ENCODE measurements around the gene SAP130. TPM values are rescaled to one million over a fixed set of nuclear protein-coding genes. Genes with fewer than 3 reads are reported as not detected.
"Not testable (repeated sequence)": the region's sequence is repeated elsewhere in the genome, so short reads cannot be mapped to it uniquely, and the experiment has no call there.

SAP130 gene
- total RNA-seq, 2 experiments from 2014 or later, result 36.6 to 37.5 TPM

- no peak overlapping the region for H3K27ac Mint-ChIP-seq
- no peaks in the 10 kb centered on the region for H3K36me3 Mint-ChIP-seq (ENCODE audit: low read depth)
- ChIA-PET CTCF (interaction anchor here (0.5 to 0.7 kb wide), 2 partner anchors 10 to 38 kb away, joined by 3 to 4 read pairs; no protein-coding TSS in a partner anchor), POLR2A (interaction anchor here (1.0 kb wide), 1 partner anchor 35 kb away, joined by 3 read pairs; no protein-coding TSS in a partner anchor)
- no peak for DNase-seq
- H3K4me1 Mint-ChIP-seq, result no peaks in the 10 kb centered on the region
- H3K27me3 Mint-ChIP-seq, result peaks cover 1% of the 10 kb centered on the region
- H3K4me3 Mint-ChIP-seq, result no peak overlapping the region
- no peaks in the 10 kb centered on the region for H3K9me3 Mint-ChIP-seq
These were observed 95.5 kb downstream of the SAP130 start for GRCh38 chr2:127932199-127932876.

- DNase-seq, result no peak
- peaks cover 6% of the 10 kb centered on the region for H3K27me3 Mint-ChIP-seq
- no peak overlapping the region for H3K4me3 Mint-ChIP-seq
- H3K27ac Mint-ChIP-seq, result no peak overlapping the region
- H3K9me3 Mint-ChIP-seq, result no peaks in the 10 kb centered on the region
- H3K36me3 Mint-ChIP-seq (ENCODE audit: low read depth), result no peaks in the 10 kb centered on the region
- ChIA-PET POLR2A (no interaction called here), CTCF (no interaction called here)
- H3K4me1 Mint-ChIP-seq, result no peaks in the 10 kb centered on the region
These were observed 98.4 kb downstream of the SAP130 start for GRCh38 chr2:127929449-127929848.

GRCh38 chr2:127927384-127927783 is 100.5 kb downstream of the SAP130 start:
- CTCF ChIA-PET, result no interaction called here

GRCh38 chr2:127917916-127918315 is 109.9 kb downstream of the SAP130 start:
- POLR2A ChIA-PET, result no interaction called here

More at GRCh38 chr2:127927384-127927783, 100.5 kb downstream of the SAP130 start:
- POLR2A ChIA-PET, result no interaction called here
- Mint-ChIP-seq H3K4me1 (no peaks in the 10 kb centered on the region), H3K4me3 (no peak overlapping the region), H3K36me3 (ENCODE audit: low read depth) (no peaks in the 10 kb centered on the region), H3K27ac (no peak overlapping the region), H3K27me3 (peaks cover 6% of the 10 kb centered on the region), H3K9me3 (no peaks in the 10 kb centered on the region)
- DNase-seq, result no peak

GRCh38 chr2:127913808-127914457 is 113.9 kb downstream of the SAP130 start:
- no peaks in the 10 kb centered on the region for H3K9me3 Mint-ChIP-seq
- ChIA-PET CTCF (no interaction called here), POLR2A (no interaction called here)
- no peak overlapping the region for H3K27ac Mint-ChIP-seq
- no peaks in the 10 kb centered on the region for H3K4me1 Mint-ChIP-seq
- no peak overlapping the region for H3K4me3 Mint-ChIP-seq
- no peak for DNase-seq
- no peaks in the 10 kb centered on the region for H3K36me3 Mint-ChIP-seq (ENCODE audit: low read depth)
- H3K27me3 Mint-ChIP-seq, result peaks cover under 1% of the 10 kb centered on the region

More at GRCh38 chr2:127917916-127918315, 109.9 kb downstream of the SAP130 start:
- CTCF ChIA-PET, result no interaction called here
- no peaks in the 10 kb centered on the region for H3K36me3 Mint-ChIP-seq (ENCODE audit: low read depth)
- H3K9me3 Mint-ChIP-seq, result no peaks in the 10 kb centered on the region
- H3K27ac Mint-ChIP-seq, result no peak overlapping the region
- H3K4me1 Mint-ChIP-seq, result no peaks in the 10 kb centered on the region
- H3K27me3 Mint-ChIP-seq, result peaks cover 2% of the 10 kb centered on the region
- H3K4me3 Mint-ChIP-seq, result no peak overlapping the region
- DNase-seq, result no peak

GRCh38 chr2:127911737-127912136 is 116.1 kb downstream of the SAP130 start:
- Mint-ChIP-seq H3K4me1 (no peaks in the 10 kb centered on the region), H3K27ac (no peak overlapping the region), H3K9me3 (no peaks in the 10 kb centered on the region), H3K36me3 (ENCODE audit: low read depth) (no peaks in the 10 kb centered on the region), H3K27me3 (peaks cover 4% of the 10 kb centered on the region), H3K4me3 (no peak overlapping the region)
- DNase-seq, result no peak
- ChIA-PET POLR2A (no interaction called here), CTCF (no interaction called here)

GRCh38 chr2:127910415-127910814 is 117.4 kb downstream of the SAP130 start:
- Mint-ChIP-seq H3K27me3 (peaks cover 4% of the 10 kb centered on the region), H3K36me3 (ENCODE audit: low read depth) (no peaks in the 10 kb centered on the region), H3K9me3 (no peaks in the 10 kb centered on the region), H3K27ac (no peak overlapping the region), H3K4me1 (peaks cover under 1% of the 10 kb centered on the region), H3K4me3 (no peak overlapping the region)
- POLR2A ChIA-PET, result no interaction called here
- DNase-seq, result no peak
- CTCF ChIA-PET, result no interaction called here

GRCh38 chr2:127909019-127909418 is 118.8 kb downstream of the SAP130 start:
- Mint-ChIP-seq H3K4me1 (peaks cover 2% of the 10 kb centered on the region), H3K9me3 (no peaks in the 10 kb centered on the region), H3K36me3 (ENCODE audit: low read depth) (no peaks in the 10 kb centered on the region), H3K4me3 (no peak overlapping the region), H3K27ac (no peak overlapping the region), H3K27me3 (peaks cover 4% of the 10 kb centered on the region)
- no peak for DNase-seq
- ChIA-PET CTCF (no interaction called here), POLR2A (no interaction called here)

GRCh38 chr2:127907733-127908400 is 120.0 kb downstream of the SAP130 start:
- H3K36me3 Mint-ChIP-seq (ENCODE audit: low read depth); POLR2A ChIA-PET; H3K4me3 Mint-ChIP-seq; CTCF ChIA-PET; H3K27me3 Mint-ChIP-seq; DNase-seq; H3K9me3 Mint-ChIP-seq; H3K27ac Mint-ChIP-seq; H3K4me1 Mint-ChIP-seq: not testable (repeated sequence)

- no peak for DNase-seq
- no peak overlapping the region for H3K4me3 Mint-ChIP-seq
- H3K27me3 Mint-ChIP-seq, result peaks cover 4% of the 10 kb centered on the region
- CTCF ChIA-PET, result no interaction called here
- H3K9me3 Mint-ChIP-seq, result no peaks in the 10 kb centered on the region
- peaks cover 2% of the 10 kb centered on the region for H3K4me1 Mint-ChIP-seq
- POLR2A ChIA-PET, result no interaction called here
- H3K36me3 Mint-ChIP-seq (ENCODE audit: low read depth), result no peaks in the 10 kb centered on the region
- H3K27ac Mint-ChIP-seq, result no peak overlapping the region
These were observed 121.5 kb downstream of the SAP130 start for GRCh38 chr2:127906206-127906926.

- POLR2A ChIA-PET, result no interaction called here
- Mint-ChIP-seq H3K27ac (no peak overlapping the region), H3K9me3 (no peaks in the 10 kb centered on the region)
These were observed 126.4 kb downstream of the SAP130 start for GRCh38 chr2:127901339-127902056.

GRCh38 chr2:127897531-127898211 is 130.2 kb downstream of the SAP130 start:
- DNase-seq, result no peak
- no peak overlapping the region for H3K27ac Mint-ChIP-seq
- H3K9me3 Mint-ChIP-seq, result no peaks in the 10 kb centered on the region
- H3K27me3 Mint-ChIP-seq, result peaks cover 2% of the 10 kb centered on the region
- ChIA-PET POLR2A (no interaction called here), CTCF (no interaction called here)
- H3K36me3 Mint-ChIP-seq (ENCODE audit: low read depth), result no peaks in the 10 kb centered on the region
- no peaks in the 10 kb centered on the region for H3K4me1 Mint-ChIP-seq
- H3K4me3 Mint-ChIP-seq, result no peak overlapping the region

More at GRCh38 chr2:127901339-127902056, 126.4 kb downstream of the SAP130 start:
- no peak overlapping the region for H3K4me3 Mint-ChIP-seq
- H3K36me3 Mint-ChIP-seq (ENCODE audit: low read depth), result no peaks in the 10 kb centered on the region
- CTCF ChIA-PET, result no interaction called here
- DNase-seq, result no peak
- peaks cover 2% of the 10 kb centered on the region for H3K27me3 Mint-ChIP-seq
- peaks cover 2% of the 10 kb centered on the region for H3K4me1 Mint-ChIP-seq
